T-helper 22 cell (primary cell): ENCODE measurements around the gene CRISPLD2.
A peak's percentile ranks its signal among the peaks of the same experiment; 100 is the strongest.
"Not testable (repeated sequence)": the region's sequence is repeated elsewhere in the genome, so short reads cannot be mapped to it uniquely, and the experiment has no call there.

Experiments used
- DNase-seq: peaks from one replicate; pipeline ENCODE4 v3.0.0-alpha.2; 2020; ENCODE audit warnings: low read depth

Gene CRISPLD2

DNA sequence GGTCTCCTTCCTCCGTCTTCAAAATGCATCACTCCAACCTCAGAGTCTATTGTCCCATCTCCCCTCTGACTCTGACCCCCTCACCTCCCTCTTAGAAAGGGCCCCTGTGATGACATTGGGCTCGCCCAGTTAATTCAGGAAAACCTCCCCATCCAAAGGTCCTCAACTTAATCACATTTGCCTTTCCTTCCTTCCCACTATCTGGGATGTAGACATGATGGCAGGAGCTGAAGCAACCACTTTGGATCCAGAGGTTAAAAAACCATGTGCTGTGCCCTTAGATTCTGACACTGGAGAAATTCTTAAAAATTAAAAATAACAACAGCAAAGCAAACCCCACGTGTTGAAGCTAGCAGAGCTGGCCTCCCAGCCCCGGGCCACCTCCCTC is 111.3 kb downstream of the CRISPLD2 start:
- DNase-seq: no peak

GRCh38 chr16:84931506-84931905 is 111.7 kb downstream of the CRISPLD2 start:
- no peak for DNase-seq

GRCh38 chr16:84932681-84933080 is 112.9 kb downstream of the CRISPLD2 start:
- no peak for DNase-seq

DNA sequence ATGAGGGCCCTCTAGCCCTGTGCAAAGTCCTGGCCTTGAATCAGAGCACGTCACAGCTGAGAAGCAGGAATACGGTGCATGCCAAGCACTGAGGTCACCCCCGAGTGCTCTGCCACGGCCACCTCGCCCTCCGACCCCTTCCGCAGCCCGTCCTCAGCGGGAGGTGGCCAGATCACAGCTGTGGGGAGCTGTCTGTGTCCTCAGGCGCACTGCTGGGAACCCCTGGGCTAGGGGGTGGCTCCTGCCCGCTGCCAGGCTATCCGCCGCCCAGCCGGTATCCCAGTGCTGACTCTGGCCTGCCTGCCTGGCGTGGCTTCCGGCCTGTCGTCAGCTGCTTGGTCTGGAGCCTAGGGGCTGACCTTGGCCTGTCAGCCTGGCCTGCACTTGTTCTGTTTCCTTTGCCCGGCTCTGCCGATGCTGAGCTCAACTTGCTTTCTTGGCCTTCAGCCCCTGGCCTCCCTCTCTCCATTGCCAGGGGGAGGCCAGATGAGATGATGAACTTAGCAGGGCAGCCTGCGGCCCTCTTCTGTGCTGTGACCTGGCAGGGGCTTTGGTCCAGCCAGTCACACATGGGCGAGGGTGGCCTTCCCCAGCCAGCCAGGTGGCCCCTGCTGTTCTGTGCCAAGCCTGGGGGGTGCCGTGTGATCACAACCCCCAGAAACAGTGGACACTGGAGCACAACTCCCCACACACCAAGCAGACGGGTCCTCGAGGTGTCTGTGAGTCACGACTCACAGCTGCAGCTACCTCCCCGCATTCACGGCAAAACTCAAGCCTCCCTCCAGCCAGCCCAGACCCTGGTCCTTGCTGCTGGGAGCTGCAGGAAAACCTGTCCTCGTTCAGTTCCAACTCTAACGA is 114.2 kb downstream of the CRISPLD2 start:
- DNase-seq: no peak

GRCh38 chr16:84937196-84938005 is 117.6 kb downstream of the CRISPLD2 start:
- DNase-seq: no peak

DNA sequence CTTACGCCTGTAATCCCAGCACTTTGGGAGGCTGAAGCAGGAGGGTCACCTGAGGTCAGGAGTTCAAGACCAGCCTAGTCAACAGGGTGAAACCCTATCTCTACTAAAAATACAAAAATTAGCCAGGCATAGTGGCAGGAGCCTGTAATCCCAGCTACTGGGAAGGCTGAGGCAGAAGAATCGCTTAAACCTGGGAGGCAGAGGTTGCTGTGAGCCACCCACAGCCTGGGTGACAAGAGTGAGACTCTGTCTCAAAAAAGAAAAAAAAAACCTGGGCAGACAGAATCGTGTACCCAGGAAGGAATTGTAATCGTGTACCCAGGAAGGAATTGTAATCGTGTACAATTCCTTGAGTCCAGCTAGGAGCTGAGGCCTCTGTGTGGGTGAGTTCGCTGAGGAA is 118.8 kb downstream of the CRISPLD2 start:
- DNase-seq: not testable (repeated sequence)

- no peak for DNase-seq
Measured at GRCh38 chr16:84940670-84941551, 121.1 kb downstream of the CRISPLD2 start.

- no peak for DNase-seq
Measured at GRCh38 chr16:84941921-84942320, 122.1 kb downstream of the CRISPLD2 start.

- DNase-seq: no peak
Measured at GRCh38 chr16:84942786-84943185, 123.0 kb downstream of the CRISPLD2 start.

GRCh38 chr16:84943620-84944019 is 123.8 kb downstream of the CRISPLD2 start:
- no peak for DNase-seq

- DNase-seq: no peak
Measured at GRCh38 chr16:84947022-84947421, 127.2 kb downstream of the CRISPLD2 start.

GRCh38 chr16:84947996-84948850 is 128.4 kb downstream of the CRISPLD2 start:
- no peak for DNase-seq

DNA sequence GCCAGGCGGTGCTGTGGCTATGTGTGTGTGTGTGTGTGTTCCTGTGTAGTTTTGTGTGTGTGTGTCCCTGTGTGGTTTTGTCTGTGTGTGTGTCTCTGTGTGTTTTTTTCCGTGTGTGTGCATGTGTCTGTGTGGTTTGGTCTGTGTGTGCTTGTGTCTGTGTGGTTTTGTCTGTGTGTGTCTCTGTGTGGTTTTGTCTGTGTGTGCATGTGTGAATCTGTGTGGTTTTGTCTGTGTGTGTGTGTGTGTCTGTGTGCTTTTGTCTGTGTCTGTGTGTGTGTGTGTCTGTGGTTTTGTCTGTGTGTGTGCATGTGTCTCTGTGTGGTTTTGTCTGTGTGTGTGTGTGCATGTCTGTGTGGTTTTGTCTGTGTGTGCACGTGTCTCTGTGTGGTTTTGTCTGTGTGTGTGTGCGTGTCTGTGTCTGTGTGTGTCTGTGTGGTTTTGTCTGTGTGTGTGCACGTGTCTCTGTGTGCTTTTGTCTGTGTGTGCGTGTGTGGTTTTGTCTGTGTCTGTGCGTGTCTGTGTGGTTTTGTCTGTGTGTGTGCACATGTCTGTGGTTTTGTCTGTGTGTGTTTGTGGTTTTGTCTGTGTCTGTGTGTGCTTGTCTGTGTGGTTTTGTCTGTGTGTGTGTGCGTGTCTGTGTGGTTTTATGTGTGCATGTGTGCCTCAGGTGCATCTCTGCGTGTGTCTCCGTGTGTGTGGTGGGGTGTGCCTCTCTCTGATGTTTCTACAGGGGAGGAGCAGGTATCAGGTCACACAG is 129.2 kb downstream of the CRISPLD2 start:
- DNase-seq: no peak

DNA sequence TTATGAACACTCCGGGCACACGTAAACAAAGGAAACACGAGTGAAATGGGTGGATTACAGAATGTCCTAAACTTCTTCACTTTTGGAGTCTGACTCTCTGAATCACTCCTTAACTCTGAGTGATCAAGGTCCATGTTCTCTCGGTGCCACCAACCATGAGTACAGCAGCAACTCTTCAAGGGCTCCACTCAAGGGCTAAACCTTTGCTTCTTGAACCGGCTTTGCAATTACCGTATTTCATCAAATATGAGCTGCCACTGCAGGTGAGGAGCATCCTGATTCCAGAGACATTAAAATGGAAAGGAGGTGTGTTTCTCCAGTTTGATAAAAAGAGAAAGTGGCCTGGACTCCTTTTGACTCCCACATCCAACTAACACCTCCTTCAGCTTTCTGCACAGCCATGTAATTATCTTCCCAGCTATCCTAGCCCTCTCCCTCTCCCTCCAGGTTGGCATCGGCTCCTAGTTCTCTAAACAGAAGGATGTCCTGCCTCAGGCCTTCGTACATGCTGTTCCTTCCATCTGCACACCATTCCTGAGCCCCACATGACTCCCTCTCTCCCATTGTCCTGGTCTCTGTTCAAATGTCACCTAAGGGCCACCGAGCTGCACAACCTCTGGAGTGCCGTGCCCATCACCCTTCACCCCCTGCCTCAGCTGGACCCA is 130.1 kb downstream of the CRISPLD2 start:
- DNase-seq: no peak

DNA sequence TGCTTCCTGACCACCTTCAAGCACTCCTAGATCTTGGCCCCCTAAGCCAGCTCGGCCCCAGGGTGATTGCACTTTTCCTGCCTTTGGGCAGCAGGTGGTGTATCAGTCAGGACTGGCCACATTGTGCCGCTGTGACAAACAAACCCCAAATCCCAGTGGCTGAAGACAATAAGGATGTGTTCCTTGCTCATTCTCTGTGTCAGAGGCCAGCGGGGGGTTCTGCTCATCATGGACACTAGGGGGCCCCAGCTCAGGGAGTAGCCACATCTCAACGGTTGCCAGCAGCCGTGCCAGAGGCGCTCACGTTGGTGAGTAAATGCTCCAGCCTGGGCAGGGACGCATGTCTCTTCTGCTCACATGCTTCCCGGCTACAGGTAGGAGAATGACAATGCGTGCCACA is 131.1 kb downstream of the CRISPLD2 start:
- no peak for DNase-seq

- peak; percentile 30 for DNase-seq
Measured at GRCh38 chr16:84952335-84953189, 132.8 kb downstream of the CRISPLD2 start.

GRCh38 chr16:84953190-84953746 is 133.5 kb downstream of the CRISPLD2 start:
- DNase-seq: no peak

- no peak for DNase-seq
Measured at GRCh38 chr16:84955427-84955826, 135.6 kb downstream of the CRISPLD2 start.

DNA sequence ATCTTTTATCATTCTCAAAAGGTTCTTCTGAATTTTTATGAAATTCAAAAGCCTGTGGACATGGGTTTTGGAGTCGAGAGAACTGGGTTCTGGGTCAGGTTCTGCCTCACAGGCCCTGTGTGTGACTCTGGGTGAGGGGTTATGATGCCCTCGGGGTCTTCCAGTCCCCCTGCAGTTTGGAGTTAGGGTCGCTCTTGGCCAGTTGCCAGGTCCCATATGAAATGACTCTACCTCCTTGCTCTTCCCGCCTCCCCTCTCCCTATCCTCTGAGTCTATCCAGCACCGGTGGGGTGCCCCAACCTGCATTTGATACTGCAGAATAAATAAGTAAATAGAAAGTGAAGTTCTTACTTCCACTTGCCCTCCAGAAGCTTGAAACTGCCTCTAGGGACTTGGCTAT is 137.4 kb downstream of the CRISPLD2 start:
- DNase-seq: no peak
